GM21619 (cell line): ENCODE data around the gene HBEGF.
A peak's percentile ranks its signal among the peaks of the same experiment; 100 is the strongest.
"Not testable (repeated sequence)": the region's sequence is repeated elsewhere in the genome, so short reads cannot be mapped to it uniquely, and the experiment has no call there.

Source experiments
- ATAC-seq: cut with Tn5 transposase; IDR thresholded peaks from one replicate; pipeline ENCODE4 v1.9.1; 2021; ENCODE audit not compliant: unreplicated experiment

The HBEGF gene

DNA sequence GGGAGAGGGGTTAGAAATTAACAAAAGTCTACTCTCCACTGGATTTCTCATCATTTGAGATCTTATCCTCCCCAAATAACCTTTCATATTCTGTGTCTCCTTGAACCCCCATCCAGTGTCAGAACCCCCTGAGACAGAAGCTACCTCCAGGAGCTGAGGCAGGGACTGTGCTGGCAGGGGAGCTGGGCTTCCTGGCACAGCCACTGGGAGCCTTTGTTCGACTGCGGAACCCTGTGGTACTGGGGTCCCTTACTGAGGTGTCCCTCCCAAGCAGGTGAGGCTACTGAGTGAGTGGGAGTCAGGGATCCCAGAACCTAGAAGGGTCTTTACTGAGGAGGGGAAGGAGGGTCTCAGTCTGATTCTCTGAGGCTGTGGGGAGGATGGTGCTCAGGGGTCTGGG, 15.5 kb upstream of the HBEGF start:
- no peak for ATAC-seq

DNA sequence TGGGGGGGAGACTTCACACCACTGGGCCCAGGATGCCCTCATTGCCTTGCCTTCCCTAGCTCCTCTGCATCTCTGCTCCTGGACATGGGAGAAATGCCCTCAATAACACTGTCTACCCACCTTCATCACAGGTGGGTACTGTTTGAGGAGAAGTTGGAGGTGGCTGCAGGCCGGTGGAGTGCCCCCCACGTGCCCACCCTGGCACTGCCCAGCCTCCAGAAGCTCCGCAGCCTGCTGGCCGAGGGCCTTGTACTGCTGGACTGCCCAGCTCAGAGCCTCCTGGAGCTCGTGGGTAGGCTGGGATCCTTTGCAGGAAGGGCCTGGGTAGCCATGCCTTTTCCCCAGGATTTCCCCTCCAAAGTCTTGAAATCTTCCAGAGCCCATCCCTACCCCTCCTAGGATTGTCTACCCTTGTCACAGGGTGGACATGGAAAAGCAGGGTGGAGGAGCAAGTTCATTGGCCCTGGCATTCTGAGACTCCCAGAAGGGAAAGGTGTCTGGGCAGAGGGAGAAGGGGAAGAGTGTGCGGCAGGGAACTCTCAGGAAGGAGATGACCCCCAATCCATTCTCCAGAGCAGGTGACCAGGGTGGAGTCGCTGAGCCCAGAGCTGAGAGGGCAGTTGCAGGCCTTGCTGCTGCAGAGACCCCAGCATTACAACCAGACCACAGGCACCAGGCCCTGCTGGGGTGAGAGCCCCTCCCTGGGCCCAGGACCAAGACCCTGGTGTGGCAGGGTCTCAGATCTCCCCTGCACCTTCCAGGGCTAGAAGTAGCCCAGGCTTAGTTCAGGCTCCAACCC, 14.5 kb upstream of the HBEGF start:
- no peak for ATAC-seq

- no peak for ATAC-seq
Observed at GRCh38 chr5:140360101-140360500, 13.7 kb upstream of the HBEGF start, which contains the start of gene SLC4A9. SLC4A9 (plus strand) TSS chr5:140360194; CDS start chr5:140360237, 43 bp downstream.

GRCh38 chr5:140358738-140359310, 12.4 kb upstream of the HBEGF start:
- ATAC-seq, result no peak

- peak; percentile 94 for ATAC-seq
Observed at GRCh38 chr5:140357726-140358093, 11.3 kb upstream of the HBEGF start.

DNA sequence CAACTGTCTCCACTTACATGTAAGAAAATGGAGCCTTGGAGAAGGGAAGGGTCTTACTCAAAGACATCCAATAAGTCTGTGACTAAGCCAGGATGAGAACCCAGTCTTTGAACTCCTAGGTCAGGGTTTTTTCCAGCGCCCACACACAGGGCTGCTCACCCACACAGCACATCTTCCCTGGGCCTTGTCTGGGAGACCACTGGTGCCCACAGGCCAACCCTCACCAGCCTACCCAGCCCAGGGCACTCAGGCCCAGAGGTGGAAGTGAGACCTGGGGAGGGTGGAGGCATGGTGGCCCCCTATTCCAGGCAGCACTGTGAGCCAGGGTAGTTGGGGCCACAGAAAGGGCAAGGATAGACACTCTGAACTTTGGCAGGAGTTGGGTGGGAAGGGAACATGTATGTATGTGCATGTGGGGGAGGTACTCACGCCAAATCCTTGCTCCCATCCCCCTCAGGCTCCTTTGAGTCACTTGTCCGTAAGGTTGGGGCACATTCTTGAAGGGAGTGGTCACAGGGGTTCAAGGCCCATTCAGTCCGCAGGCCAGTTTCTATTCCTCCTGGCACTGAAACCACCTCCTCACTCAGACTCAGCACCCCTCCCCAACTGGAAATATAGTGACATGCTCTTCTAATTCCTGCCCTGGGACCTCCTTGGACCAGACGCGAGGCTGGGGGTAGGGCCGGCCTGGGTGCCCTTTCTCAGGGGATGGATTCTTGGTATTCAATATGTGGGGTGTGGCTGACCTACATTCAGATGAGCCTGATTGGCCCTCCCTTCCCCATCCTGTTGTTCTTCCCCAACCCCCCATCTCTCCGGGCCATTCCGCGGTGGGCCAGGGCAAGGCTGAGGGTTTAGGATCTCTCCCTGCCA, 10.7 kb upstream of the HBEGF start:
- peak; percentile 9 for ATAC-seq

DNA sequence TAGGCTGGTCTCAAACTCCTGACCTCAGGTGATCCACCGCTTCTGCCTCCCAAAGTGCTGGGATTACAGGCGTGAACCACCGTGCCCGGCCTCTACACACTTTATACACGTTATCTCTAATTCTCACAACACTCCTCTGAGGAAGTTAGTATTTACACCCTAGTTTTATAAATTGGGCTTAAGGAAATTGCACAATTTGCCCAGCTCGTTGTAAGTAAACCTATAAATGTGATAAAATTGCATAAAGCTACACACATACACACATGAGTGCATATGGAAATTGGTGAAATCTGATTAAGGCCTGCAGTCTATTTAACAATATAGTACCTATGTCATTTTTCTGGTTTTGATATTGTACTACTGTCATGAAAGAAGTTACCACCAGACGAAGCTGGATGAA, 9.1 kb upstream of the HBEGF start:
- ATAC-seq, result no peak

DNA sequence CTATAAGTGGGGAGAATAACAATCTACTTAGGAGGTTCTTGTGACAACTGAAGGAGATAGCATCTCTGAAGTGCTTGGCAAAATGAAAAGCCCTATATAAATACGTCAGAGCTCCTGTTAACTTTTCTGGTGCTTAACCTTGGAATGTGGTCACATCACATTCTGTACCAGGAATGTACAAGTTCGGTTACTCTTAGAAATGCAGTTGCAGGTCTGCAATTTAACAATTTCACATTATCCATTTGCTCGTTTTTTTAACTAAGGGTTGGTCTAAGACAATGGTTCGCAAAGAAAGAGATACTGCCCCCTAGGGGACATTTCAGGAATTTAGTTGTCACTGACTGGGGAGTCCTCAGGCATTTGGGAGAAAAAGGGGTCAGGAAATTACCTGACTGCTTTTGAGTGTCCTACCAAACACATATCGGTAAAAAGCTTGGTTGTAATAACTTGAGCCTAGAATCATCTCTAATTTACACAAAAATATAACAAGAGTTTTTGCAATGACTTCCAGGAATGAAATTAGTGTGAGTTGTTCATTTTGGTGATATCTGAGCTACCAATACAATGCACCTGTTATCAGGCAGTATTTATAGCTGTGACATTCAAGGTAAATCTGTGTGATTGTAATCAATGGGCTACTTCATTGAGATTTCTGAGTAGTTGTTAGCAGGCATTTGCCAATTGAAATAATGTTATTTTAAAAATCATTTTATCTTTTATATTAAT, 5.4 kb upstream of the HBEGF start:
- ATAC-seq, result peak; percentile 68

DNA sequence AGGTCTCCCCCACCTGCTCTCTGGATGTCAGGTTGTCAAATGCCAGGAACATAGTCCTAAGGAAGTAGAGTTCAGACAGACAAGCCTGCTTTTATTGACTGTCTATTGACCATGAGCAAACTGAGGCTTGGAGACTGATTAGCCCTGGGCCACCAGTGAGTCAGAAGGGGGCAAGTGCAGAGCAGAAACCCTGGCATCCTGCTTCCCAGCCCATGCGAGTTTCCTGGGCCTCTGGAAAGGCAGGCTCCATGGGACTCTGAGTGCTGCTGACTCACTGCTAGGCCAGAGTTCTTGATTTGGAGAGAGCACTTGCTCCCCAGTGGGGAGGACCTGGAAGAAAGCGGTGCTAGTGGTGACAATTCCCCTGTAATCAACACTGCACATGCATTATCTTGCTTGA, 2.8 kb upstream of the HBEGF start:
- no peak for ATAC-seq

DNA sequence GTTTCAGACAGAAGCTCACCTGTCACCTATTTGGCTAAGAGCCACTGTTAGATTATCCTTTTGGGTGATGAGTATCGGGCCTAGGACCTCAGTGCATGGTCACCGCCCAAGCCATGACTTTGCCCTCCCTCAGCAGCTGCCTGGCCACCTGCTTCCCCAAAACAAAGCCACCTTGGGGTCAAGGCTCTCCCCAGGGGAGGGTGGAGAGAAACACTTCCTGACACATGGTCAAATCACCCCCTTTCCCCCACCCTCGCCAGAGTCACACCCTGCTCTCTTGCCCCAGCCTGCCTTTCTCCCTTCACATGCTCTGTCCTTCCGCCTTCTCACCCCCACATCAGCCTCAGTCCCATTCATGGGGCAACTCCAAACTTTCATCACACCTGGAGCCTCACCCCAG, 1.7 kb upstream of the HBEGF start:
- no peak for ATAC-seq

DNA sequence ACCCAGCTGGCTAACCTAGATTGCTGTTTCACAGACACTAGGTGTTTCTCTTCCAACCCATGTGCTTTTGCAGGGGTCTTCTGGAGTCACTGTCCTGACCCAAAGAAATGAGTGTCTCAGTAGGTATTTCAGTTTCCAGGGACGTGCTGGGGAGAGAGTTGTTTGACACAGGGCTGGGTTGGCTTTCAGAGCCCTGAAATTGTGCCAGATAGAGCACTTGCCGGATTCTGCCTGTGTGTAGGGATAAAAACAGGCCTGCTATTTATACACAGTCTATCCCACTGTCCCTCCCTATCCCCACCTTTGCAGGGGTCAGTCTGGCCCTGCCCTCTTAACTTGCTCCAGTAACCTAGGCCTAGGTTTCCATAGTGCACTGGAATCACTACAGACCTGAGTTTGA, 957 bp upstream of the HBEGF start:
- ATAC-seq, result no peak

GRCh38 chr5:140345919-140346347, 470 bp downstream of the HBEGF start:
- peak; percentile 16 for ATAC-seq

DNA sequence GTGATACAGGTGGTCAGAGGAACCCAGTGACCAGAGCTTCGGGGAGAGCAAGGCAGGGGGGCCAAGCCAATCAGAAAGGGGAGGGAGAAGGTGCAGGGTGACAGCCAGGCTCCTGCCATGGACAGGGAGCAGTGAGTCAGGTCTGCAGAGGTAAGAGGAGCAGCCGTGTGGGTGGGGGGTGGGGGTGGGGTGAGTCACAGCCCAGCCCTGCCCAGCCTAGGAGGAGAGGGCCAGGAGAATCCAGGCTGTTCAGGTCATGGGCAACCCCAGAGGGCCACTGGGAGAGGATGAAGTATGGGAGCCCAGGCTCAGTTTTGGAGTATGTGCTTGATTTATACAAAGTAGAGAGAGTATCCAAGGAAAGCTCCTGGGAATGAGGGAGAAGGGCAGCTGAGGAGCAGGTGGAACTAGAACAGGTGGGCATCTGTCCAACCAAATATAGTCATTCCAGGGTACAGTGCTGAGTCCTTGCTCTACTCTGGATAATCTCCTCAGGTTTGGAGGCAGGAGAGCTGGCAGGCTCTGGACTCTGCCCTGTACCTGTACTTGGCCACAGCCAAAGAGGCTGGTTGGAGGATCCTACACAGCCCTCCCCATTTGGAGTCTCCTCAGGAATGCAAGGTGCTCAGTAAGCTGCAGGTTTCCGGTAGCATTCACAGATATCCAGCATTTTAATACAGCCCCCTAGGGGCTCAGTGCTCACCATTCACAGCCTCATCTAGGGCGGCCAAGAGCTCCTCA, 1.6 kb downstream of the HBEGF start:
- no peak for ATAC-seq

DNA sequence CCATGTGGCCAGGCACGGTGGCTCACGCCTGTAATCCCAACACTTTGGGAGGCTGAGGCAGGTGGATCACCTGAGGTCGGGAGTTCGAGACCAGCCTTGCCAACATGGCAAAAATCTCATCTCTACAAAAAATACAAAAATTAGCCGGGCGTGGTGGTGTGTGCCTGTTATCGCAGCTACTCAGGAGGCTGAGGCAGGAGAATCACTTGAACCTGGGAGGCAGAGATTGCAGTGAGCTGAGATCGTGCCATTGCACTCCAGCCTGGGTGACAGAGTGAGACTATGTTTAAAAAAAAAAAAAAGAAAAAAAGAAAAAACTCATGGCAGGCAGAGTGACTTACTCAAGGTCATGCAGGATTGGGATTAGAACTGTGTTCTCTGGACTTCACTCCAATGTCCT, 2.6 kb downstream of the HBEGF start:
- ATAC-seq, result not testable (repeated sequence)

DNA sequence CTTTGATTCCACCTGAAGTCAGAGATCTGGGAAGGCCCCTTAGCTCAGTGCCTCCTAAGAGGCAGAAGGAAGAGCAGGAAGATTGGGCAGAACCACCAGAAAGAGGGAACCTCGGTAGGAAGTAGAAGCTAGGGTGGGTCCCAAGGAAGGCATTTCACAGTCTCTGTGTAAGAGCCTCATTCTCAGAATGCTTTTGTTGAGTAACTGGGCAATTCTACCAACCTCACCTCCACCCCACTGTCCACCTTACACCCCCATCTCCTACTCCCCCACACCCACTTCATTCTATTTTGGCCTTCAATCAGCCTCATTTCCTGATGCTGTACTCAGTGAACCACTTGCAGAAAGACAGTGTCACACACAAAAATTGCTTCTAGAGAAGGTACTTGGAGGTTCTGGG, 3.5 kb downstream of the HBEGF start:
- no peak for ATAC-seq

DNA sequence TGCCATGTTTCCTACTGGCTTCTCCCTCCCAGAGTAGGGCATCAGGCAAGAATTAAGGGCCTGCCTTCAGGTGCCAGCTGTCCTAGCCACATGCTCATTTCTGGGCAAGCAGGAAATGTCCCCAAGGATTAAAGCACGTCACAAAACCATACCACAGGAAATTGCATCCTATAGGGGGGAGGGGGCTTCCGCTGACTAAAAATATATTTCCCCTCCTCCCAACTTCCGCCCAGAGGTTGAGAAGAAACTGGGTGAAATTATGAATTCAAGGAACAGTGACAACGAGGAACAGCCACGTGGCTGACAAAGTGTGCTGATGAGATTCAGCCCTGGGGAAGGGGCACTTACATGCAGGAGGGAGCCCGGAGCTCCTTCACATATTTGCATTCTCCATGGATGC, 4.1 kb downstream of the HBEGF start:
- no peak for ATAC-seq

GRCh38 chr5:140341591-140341990, 4.8 kb downstream of the HBEGF start:
- no peak for ATAC-seq

DNA sequence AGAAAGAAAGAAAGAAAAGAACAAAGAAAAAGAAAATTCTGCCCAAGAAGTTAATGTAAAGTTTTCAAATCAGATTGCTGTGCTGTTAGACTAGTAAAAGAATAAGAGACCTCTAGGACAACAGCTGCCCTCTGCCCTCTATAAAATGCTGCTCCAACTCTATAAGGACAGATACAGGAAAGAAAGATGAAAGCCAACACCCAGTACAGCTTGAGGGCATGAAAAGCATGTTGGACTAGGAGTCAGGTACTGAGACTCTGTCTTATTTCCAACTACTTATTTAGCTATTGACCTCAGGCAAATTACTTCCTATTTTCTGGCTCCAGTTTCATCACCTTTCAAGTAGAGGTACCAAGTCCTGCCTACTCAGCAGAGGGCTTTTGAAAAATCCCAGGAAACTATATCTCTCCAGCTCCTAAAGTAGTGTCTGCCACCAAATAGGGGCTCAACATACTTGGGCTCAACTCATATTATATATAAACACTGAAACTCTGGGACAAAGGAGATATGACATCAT, 5.7 kb downstream of the HBEGF start:
- no peak for ATAC-seq

GRCh38 chr5:140339636-140340035, 6.8 kb downstream of the HBEGF start:
- ATAC-seq, result no peak

GRCh38 chr5:140338908-140339307, 7.5 kb downstream of the HBEGF start:
- no peak for ATAC-seq
